Neutrophil (primary cell): ENCODE measurements around the gene CCDC74A.
"Not testable (repeated sequence)": the region's sequence is repeated elsewhere in the genome, so short reads cannot be mapped to it uniquely, and the experiment has no call there.

Experiments used
- H3K27ac ChIP-seq: fragments of 200-600 bp; sonication (generic); 2 replicates; pipeline ENCODE4 v1.5.1; 2016; ENCODE audit warnings: mild to moderate bottlenecking, moderate library complexity
- H3K27me3 ChIP-seq: fragments of 200-600 bp; sonication (generic); 2 replicates; pipeline ENCODE4 v1.6.0; 2016; ENCODE audit warnings: mild to moderate bottlenecking
- H3K36me3 ChIP-seq: fragments of 200-600 bp; sonication (generic); 2 replicates; pipeline ENCODE4 v1.5.1; 2017
- H3K4me1 ChIP-seq, 2 experiments: fragments of 200-600 bp in 1 of 2; sonication (generic) in 1 of 2; 1 replicate in 1 of 2; 2 replicates in 1 of 2; pipeline versions ENCODE4 v1.5.1 to v1.6.1; 2013 to 2016; ENCODE audit warnings: low read depth in 1 of 2, low read length in 1 of 2, mild to moderate bottlenecking in 1 of 2, moderate library complexity in 1 of 2; ENCODE audit not compliant: control insufficient read depth in 1 of 2, insufficient read depth in 1 of 2
- H3K4me3 ChIP-seq, 2 experiments: fragments of 200-600 bp in 1 of 2; sonication (generic) in 1 of 2; 1 replicate in 1 of 2; 2 replicates in 1 of 2; pipeline ENCODE4 v1.5.1; 2013 to 2016; ENCODE audit warnings: low read depth in 1 of 2, low read length in 1 of 2, mild to moderate bottlenecking in 1 of 2, moderate library complexity in 1 of 2
- H3K9me3 ChIP-seq: fragments of 200-600 bp; sonication (generic); 2 replicates; pipeline ENCODE4 v1.5.1; 2016
- TF ChIP-seq, protein P1 (sequence below): fragments of 200-600 bp; sonication (generic); IDR thresholded peaks from 2 replicates; pipeline ENCODE4 v1.5.1; 2016; ENCODE audit warnings: antibody characterized with exemption

CCDC74A gene

DNA sequence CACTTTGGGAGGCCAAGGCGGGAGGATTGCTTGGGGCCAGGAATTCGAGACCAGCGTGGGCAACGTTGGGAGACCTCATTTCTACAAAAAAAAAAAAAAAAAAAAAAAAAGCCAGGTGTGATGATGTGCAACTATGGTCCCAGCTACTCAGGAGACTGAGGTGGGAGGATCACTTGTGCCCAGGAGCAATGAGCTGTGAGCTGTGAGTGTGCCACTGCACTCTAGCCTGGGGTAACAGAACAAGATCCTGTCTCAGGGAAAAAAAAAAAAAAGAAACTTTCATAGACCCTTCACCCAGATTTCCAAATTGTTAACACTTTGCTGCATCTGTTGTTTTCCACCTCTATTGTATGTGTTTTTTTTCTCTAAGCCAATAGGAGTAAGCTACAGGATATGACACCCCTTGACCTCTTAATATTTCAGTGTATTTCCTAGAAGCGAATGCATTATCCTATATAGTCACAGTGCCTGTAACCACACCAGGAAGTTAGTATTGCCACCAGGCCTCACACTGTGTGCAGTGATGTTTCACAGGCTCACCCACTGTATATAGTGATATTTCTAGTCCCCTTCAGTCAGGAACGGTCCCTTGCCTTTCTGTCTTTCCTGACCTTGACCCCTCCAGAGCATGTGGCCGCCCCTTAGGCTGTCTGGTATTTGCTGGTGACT is 23.5 kb upstream of the CCDC74A start:
- H3K9me3 ChIP-seq, H3K4me1 ChIP-seq, H3K27me3 ChIP-seq, H3K27ac ChIP-seq, H3K4me3 ChIP-seq: not testable (repeated sequence)
- peaks cover 73% of the 10 kb centered on the region for H3K36me3 ChIP-seq

DNA sequence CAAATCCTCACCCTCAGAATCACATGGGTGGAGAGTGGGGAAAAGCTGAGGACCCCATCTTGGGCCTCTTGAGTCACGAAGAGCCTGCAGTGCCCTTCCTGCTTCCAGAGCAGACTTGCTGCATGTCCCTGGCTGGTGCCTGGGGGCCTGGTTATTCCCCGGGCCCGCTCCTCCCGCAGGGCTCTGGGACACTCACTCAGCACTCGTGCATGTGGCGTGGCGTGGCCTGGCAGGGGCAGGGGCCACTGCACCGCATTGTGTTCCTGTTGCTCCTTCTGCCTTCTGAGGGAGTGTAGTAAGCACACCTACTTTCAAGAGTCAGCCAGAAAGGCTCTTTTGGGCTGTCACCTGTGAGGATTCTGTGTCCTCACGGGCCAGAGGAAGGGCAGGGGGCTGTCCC is 18.1 kb upstream of the CCDC74A start:
- no peaks in the 10 kb centered on the region for H3K27me3 ChIP-seq
- TF ChIP-seq, protein P1, sequence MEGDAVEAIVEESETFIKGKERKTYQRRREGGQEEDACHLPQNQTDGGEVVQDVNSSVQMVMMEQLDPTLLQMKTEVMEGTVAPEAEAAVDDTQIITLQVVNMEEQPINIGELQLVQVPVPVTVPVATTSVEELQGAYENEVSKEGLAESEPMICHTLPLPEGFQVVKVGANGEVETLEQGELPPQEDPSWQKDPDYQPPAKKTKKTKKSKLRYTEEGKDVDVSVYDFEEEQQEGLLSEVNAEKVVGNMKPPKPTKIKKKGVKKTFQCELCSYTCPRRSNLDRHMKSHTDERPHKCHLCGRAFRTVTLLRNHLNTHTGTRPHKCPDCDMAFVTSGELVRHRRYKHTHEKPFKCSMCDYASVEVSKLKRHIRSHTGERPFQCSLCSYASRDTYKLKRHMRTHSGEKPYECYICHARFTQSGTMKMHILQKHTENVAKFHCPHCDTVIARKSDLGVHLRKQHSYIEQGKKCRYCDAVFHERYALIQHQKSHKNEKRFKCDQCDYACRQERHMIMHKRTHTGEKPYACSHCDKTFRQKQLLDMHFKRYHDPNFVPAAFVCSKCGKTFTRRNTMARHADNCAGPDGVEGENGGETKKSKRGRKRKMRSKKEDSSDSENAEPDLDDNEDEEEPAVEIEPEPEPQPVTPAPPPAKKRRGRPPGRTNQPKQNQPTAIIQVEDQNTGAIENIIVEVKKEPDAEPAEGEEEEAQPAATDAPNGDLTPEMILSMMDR, result no peak
- peaks cover 70% of the 10 kb centered on the region for H3K36me3 ChIP-seq

DNA sequence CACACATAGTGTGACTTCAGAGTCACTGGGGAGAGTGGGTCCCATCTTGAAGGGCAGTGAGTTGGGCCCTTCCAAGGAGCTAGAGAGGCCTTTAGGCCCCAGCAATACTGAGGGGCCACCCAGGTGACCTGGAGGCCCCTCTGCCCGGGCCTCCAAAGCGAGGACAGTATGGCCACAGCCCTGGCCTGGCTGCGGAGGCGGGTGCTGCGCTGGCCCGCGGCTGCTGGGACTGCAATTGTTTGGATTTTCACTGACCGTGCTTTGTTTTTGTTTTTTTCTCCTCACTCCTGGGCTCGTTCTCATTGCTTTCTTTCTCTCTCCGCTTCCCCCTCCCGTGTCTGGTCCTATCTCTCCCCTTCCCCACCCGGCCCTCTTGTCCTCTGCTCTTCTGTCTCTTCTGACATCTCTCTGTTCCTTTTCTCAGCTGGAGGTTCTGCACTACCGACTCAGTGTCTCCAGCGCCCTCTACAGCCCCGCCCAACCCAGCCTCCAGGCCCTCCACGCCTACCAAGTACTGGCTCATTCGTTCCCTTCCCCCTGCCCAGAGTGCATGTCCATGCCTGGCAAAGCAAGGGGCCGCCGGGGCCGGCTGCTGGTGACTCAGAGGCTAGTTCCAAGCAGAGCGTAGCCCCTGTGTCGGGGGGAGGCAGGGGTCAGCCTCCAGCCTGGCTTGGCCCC is 16.3 kb upstream of the CCDC74A start:
- H3K27me3 ChIP-seq, H3K4me1 ChIP-seq, H3K9me3 ChIP-seq, H3K27ac ChIP-seq, H3K4me3 ChIP-seq: not testable (repeated sequence)
- H3K36me3 ChIP-seq, result peaks cover 64% of the 10 kb centered on the region

More for the DNA sequence above, 18.1 kb upstream of the CCDC74A start:
- H3K4me1 ChIP-seq, result no peaks in the 10 kb centered on the region
- no peaks in the 10 kb centered on the region for H3K9me3 ChIP-seq
- H3K4me3 ChIP-seq, result no peak overlapping the region
- H3K27ac ChIP-seq, result no peak overlapping the region

DNA sequence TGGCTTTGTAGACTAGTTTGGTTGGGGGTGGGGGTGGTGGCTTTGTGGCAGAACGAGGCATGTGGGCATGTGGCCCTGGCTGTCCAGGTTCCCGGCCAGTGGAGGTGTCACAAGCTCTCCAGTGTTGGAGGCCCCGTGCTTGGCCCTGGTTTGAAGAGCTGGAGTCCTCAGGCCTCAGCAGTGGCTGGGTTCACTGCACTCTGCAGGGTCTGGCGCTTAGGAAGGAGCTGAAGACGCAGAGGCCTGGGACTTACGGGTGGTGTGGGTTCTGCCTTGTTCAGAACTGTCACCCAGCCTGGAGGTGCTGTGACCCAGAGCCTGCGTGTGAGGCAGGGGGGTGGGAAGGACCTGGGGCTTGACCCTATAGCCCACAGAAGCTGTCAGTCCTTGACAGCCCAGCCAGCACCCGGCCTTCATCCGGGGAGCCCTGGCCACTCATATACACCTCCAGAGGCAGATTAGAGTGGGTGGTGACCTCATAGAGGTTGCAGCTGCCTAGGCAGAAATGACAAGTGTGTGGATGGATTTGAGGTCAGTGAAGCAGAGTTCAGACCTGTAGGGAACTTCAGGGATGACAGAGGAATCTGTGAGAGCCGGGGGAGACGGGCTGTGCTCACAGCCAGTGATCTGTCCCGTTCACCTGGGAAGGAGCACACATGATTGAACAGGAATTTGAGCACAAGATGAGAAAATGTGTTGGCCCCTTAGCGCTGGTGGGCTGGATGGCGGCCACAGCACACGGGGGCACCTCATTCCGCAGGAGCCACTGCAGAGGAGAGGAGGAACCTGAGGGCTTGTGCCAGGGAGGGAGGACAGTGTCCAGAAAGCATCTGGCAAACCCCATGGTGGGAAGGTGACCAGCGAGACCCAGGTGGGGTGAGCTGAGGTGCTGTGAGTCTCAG is 15.5 kb upstream of the CCDC74A start:
- H3K4me3 ChIP-seq, H3K4me1 ChIP-seq, H3K27me3 ChIP-seq, H3K9me3 ChIP-seq, H3K27ac ChIP-seq: not testable (repeated sequence)
- H3K36me3 ChIP-seq, result peaks cover 65% of the 10 kb centered on the region

DNA sequence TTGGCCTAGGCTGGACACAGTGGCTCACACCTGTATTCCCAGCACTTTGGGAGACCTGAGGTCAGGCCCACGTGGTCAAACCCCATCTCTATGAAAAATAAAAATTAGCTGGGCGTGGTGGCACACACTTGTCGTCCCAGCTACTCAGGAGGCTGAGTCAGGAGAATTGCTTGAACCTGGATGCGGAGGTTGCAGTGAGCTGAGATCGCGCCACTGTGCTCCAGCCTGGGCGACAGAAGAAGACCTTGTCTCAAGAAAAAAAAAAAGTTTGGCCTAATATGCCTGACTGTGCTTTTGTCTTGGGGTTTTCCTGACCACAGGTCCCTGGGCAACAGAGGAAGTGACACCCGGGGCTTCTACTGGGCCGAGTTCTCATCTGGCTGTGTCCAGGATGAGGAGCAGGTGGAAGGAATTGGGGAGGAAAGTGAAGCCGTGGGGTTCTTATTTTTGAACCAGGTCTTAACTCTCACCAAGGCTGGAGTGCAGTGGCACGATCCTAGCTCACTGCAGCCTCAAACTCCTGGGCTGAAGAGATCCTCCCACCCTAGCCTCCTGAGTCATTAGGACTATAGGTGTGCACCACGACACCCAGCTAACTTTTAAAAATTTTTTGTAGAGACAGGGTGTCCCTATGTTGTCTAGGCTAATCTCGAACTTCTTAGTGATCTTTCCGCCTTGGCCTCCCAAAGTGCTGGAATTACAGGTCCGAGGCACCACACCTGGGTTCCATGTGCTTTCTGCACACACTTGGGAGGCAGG is 13.1 kb upstream of the CCDC74A start:
- H3K9me3 ChIP-seq, H3K4me1 ChIP-seq, H3K27ac ChIP-seq, H3K4me3 ChIP-seq, H3K27me3 ChIP-seq: not testable (repeated sequence)
- H3K36me3 ChIP-seq, result peaks cover 69% of the 10 kb centered on the region

DNA sequence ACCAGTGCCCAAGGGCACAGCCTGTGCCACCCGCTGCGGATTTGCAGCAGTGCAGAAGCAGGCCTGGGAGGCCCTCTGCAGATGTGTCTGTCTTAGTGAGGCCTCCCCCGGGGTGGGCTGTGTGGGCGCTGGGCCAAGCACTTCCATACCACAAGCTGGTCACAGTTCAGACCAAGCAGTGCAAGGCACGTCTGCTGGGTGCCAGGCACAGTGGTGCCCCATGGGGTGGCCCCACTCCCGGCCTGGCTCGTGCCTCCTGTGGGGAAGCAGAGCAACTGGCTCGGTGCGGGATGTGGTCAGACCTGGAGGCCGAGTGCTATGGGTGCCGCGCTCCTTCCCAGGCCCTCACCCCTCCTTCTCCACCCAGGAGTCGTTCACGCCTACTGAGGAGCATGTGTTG is 12.5 kb upstream of the CCDC74A start:
- H3K36me3 ChIP-seq, result peaks cover 69% of the 10 kb centered on the region
- not testable (repeated sequence) for H3K9me3 ChIP-seq, H3K4me1 ChIP-seq, H3K27ac ChIP-seq, H3K27me3 ChIP-seq, H3K4me3 ChIP-seq

DNA sequence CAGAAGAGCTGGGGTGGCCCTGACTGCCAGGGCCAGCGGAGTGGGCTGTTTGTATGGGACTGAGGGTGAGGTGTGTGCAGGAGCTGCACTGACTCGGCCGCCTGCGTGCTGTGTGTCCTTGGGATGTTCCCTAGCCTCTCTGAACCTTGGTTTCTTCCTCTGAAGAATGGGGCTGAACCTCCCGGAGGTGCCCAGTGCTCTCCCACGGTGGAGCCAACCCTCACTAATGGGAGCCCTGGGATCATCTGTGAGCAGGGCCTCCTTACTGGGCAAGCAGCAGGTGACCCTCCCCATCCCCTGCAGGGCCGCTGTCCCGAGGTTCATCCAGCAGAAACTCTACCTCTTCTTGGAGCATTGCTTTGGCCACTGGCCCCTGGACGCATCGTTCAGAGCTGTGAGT is 11.7 kb upstream of the CCDC74A start:
- Histone ChIP-seq H3K4me3 (no peak overlapping the region), H3K27me3 (no peaks in the 10 kb centered on the region), H3K27ac (no peak overlapping the region), H3K36me3 (peaks cover 76% of the 10 kb centered on the region), H3K4me1 (no peaks in the 10 kb centered on the region), H3K9me3 (no peaks in the 10 kb centered on the region)
- TF ChIP-seq, protein P1, result no peak

DNA sequence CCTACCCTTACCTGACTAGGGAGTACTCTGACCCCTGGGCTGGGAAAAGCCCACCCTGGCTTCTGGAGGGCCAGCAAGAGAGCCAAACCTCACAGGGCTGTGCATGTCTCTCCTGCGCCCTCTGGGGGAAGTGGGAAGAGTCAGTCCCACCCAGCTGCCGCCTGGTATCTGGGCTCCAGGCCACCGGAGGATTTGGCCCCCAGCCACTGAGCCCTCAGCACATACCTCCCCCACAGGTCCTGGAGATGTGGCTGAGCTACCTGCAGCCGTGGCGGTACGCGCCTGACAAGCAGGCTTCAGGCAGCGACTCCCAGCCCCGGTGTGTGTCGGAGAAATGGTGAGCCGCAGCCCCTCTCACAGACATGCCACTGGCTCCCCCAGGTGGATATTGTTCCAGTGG is 11.1 kb upstream of the CCDC74A start:
- H3K36me3 ChIP-seq, result peaks cover 74% of the 10 kb centered on the region
- H3K4me1 ChIP-seq, H3K4me3 ChIP-seq, H3K27me3 ChIP-seq, H3K27ac ChIP-seq, H3K9me3 ChIP-seq: not testable (repeated sequence)
